T-helper 17 cell (primary cell): ENCODE results near the gene LYPLA2. TPM values are rescaled to one million over a fixed set of nuclear protein-coding genes. Genes with fewer than 3 reads are reported as not detected.

ENCODE experiments used
- ATAC-seq: fragments of 150-1000 bp; cut with Tn5 transposase; 2 replicates; pipeline ENCODE4 v1.10.0; 2021; ENCODE audit warnings: mild to moderate bottlenecking, moderate library complexity
- DNase-seq, 3 donors: peaks; one replicate each; pipeline versions ENCODE4 v3.0.0 to v3.0.0-alpha.2; 2020 to 2021
- H3K9me3 ChIP-seq: one replicate; pipeline ENCODE4 v1.7.0; 2013; ENCODE audit warnings: low read length, mild to moderate bottlenecking; ENCODE audit not compliant: control insufficient read depth, poor library complexity, severe bottlenecking
- H3K27ac Mint-ChIP-seq: one replicate; pipeline ENCODE4 v1.8.0; 2022; ENCODE audit warnings: mild to moderate bottlenecking, moderate library complexity, mixed read lengths
- H3K27me3 Mint-ChIP-seq: one replicate; pipeline ENCODE4 v1.8.0; 2022; ENCODE audit warnings: mixed read lengths
- H3K36me3 Mint-ChIP-seq: one replicate; pipeline ENCODE4 v1.8.0; 2022; ENCODE audit warnings: low read depth, mixed read lengths
- H3K4me1 Mint-ChIP-seq: one replicate; pipeline ENCODE4 v1.8.0; 2022; ENCODE audit warnings: mild to moderate bottlenecking, mixed read lengths
- H3K4me3 Mint-ChIP-seq: one replicate; pipeline ENCODE4 v1.8.0; 2022; ENCODE audit warnings: mild to moderate bottlenecking, moderate library complexity, mixed read lengths
- total RNA-seq, 4 donors: library from RNA in 2 of 4; stranded (reverse) in 2 of 4; gene quantifications; one replicate each; pipeline ENCODE4 v1.2.3 and lab custom pipeline; 2022 to 2026

LYPLA2 gene
- total RNA-seq (10 to 100 TPM; 52.1 to 57.1 TPM), total RNA-seq (lab: John Stamatoyannopoulos, UW) (35.2 to 55.0 reads per million in 2 donors)

DNA sequence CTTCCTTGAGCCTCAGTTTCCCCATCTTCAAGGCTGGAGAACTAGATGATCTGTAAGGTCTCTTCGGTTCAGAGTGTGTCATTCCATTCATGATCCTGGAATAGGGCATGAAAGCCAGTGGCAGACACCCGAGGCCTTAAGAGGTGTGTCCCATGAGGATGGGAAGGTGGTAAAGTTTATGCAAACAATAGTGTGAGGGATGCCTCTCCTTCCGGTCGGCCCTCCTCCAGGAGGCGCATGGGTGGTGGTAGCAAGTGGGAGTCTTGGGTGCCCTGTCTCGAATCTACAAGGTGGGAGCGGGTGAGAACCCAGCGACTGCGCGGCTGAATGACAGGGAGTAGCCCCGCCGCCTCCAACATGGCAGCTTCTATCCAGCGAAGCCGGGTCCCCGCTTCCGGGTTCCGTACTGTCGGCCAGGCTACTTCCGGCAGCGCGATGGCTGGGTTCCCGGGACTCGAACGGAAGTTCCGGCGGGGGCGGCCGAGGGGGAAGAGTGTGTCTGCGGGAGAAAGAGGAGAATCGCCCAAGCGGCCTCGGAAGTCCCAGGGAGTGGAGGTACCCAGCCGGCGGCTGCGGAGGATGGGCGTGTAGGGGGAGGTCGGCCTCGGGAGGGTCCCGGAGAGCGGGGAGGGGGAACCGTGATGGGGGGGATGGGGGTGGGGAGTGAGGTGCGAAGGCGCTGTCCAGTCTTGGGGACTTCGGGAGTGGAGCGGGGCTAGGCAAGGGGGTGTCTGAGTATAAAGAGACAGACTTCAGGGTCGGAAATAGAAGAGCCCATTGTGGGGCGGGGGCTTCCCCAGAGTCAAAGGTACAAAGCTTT, at the start of gene LYPLA2:
Gene LYPLA2 (plus strand): TSS at position 450 of the 820 bp plus-strand sequence. CDS start 1,538 bp downstream, outside the sequence.
- Mint-ChIP-seq H3K4me1 (peaks cover 28% of the 10 kb centered on the region), H3K27ac (peak within 1 kb of the TSS; percentile 97), H3K27me3 (no peaks in the 10 kb centered on the region), H3K36me3 (peaks cover 9% of the 10 kb centered on the region), H3K4me3 (peak within 1 kb of the TSS; percentile 99)
- H3K9me3 ChIP-seq: no peaks in the 10 kb centered on the region
- peak; percentile 86 for ATAC-seq
- DNase-seq: peak; percentile 68 to 78 (median 75)

DNA sequence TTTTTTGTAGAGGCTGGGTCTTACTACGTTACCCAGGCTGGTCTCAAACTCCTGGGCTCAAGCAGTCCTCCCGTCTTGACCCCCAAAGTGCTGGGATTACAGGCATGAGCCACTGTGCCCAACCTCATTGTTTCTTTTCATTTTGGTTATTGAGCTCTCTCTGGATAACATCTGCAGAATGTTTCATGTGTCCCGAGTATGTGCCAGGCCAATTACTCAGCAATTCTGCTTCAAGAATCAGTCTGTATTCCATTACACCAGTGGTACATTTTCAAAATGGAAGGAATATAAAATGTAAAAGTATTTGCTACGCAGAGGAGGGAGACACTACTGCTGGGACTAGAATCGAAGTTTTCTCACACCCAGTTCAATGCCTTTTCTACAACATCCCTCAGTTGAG, 49.3 kb upstream of the LYPLA2 start:
- Mint-ChIP-seq H3K4me1 (peaks cover 29% of the 10 kb centered on the region), H3K27me3 (no peaks in the 10 kb centered on the region), H3K4me3 (no peak overlapping the region), H3K27ac (peak overlapping the region; percentile 88), H3K36me3 (no peaks in the 10 kb centered on the region)
- ATAC-seq (no peak), DNase-seq (no peak)
- H3K9me3 ChIP-seq: no peaks in the 10 kb centered on the region

DNA sequence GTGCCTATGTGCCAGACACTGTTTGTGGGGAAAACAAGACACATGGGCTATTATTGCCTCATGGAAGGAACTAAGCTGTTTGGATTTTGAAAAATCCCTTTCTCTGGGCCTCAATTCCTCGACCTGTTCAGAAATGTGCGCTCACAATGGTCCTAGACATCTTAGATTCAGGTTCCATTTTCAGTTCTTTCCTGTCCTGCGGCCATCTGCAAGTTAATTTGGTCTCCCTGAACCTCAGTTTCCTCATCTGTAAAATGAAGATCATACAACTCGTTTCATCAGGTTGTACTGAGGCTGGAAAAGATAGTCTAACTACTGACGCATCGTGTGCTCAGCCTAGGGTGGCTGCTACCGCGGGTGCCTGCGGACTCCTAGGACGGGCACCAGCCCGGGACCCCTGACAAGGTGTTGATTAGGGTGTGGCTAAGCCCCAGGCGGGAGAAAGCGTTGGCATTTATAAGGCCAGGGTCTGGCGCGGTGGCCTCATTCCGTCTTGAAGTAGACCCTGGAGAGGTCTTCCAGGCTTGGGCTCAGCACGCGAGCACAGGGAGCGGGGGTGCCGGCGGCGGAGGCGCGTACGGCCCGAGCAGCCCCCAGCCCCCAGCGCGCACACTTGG, 48.2 kb upstream of the LYPLA2 start:
- Mint-ChIP-seq H3K36me3 (no peaks in the 10 kb centered on the region), H3K4me1 (peaks cover 41% of the 10 kb centered on the region), H3K4me3 (peak overlapping the region; percentile 92), H3K27ac (peak overlapping the region; percentile 88), H3K27me3 (no peaks in the 10 kb centered on the region)
- no peaks in the 10 kb centered on the region for H3K9me3 ChIP-seq
- DNase-seq (peak in 1 of 3 donors; percentile 9), ATAC-seq (peak; percentile 44)

GRCh38 chr1:23743287-23744152, 47.4 kb upstream of the LYPLA2 start, which contains the start of gene ELOA:
TSS of gene ELOA (plus strand) at chr1:23743471. CDS start at chr1:23743504, 33 bp downstream.
- H3K4me1 Mint-ChIP-seq: peaks cover 48% of the 10 kb centered on the region
- ATAC-seq (peak; percentile 95), DNase-seq (peak; percentile 68 to 71 (median 69))
- H3K27ac Mint-ChIP-seq: peak within 1 kb of the TSS; percentile 91
- peak within 1 kb of the TSS; percentile 92 for H3K4me3 Mint-ChIP-seq
- no peaks in the 10 kb centered on the region for H3K36me3 Mint-ChIP-seq
- H3K9me3 ChIP-seq: no peaks in the 10 kb centered on the region
- no peaks in the 10 kb centered on the region for H3K27me3 Mint-ChIP-seq

DNA sequence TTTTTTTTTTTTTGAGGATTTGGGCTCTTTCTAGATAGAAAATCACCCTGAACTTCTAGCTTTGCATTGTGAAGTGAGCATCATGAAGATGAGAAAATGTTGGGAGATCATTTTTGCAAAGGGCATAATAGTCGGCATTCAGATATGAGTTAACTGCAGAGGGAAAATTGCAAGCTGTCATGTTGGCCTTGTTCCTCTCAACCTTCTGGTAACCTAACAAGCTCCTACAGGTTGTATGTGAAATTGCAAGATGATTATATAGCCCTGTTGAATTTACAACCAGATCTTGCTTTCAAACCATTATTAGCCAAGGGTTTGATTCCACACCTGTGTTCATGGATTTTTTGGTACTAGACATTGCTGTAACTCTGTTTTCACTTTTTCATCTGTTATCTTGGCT, 45.4 kb upstream of the LYPLA2 start:
- H3K9me3 ChIP-seq: no peaks in the 10 kb centered on the region
- Mint-ChIP-seq H3K4me3 (peak overlapping the region; percentile 63), H3K36me3 (no peaks in the 10 kb centered on the region), H3K27ac (peak overlapping the region; percentile 91), H3K27me3 (no peaks in the 10 kb centered on the region), H3K4me1 (peaks cover 50% of the 10 kb centered on the region)
- DNase-seq (no peak), ATAC-seq (peak; percentile 22)

DNA sequence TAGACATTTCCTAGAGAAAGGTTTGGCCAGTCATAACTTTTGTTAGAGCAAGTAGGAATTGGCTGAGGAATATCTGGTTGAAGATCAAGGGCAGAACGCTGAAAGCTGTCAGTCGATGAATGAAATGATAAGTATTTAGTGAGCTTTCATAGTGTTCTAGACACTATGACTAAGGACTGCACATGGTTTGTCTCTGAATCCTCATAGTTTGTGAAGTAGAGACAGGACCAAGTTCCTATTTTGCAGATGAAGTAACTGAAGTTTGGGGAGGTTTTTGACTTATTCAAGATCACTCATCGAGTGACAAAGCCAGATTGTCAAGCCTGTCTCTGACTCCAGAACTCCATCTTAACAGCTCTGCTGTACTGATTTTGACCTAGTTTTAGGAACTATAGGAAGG, 42.9 kb upstream of the LYPLA2 start:
- peaks cover 45% of the 10 kb centered on the region for H3K4me1 Mint-ChIP-seq

DNA sequence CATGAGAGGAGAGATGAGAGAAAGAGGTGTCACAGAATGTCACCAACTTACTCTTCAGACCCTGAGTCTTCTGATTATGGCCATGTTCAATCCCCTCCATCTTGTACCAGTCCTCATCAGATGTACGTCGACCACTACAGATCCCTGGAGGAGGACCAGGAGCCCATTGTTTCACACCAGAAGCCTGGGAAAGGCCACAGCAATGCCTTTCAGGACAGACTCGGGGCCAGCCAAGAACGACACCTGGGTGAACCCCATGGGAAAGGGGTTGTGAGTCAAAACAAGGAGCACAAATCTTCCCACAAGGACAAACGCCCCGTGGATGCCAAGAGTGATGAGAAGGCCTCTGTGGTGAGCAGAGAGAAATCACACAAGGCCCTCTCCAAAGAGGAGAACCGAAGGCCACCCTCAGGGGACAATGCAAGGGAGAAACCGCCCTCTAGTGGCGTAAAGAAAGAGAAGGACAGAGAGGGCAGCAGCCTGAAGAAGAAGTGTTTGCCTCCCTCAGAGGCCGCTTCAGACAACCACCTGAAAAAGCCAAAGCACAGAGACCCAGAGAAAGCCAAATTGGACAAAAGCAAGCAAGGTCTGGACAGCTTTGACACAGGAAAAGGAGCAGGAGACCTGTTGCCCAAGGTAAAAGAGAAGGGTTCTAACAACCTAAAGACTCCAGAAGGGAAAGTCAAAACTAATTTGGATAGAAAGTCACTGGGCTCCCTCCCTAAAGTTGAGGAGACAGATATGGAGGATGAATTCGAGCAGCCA, 39.7 kb upstream of the LYPLA2 start:
- H3K4me1 Mint-ChIP-seq: peaks cover 29% of the 10 kb centered on the region

More for the DNA sequence above, 42.9 kb upstream of the LYPLA2 start:
- no peak for DNase-seq
- H3K36me3 Mint-ChIP-seq: peaks cover 6% of the 10 kb centered on the region
- peak overlapping the region; percentile 9 for H3K4me3 Mint-ChIP-seq
- peak overlapping the region; percentile 53 for H3K27ac Mint-ChIP-seq
- ATAC-seq: no peak
- no peaks in the 10 kb centered on the region for H3K27me3 Mint-ChIP-seq
- no peaks in the 10 kb centered on the region for H3K9me3 ChIP-seq

GRCh38 chr1:23751815-23752200, 39.1 kb upstream of the LYPLA2 start:
- no peaks in the 10 kb centered on the region for H3K27me3 Mint-ChIP-seq
- no peaks in the 10 kb centered on the region for H3K9me3 ChIP-seq
- H3K4me1 Mint-ChIP-seq: peaks cover 25% of the 10 kb centered on the region
- H3K36me3 Mint-ChIP-seq: peaks cover 6% of the 10 kb centered on the region
- no peak overlapping the region for H3K4me3 Mint-ChIP-seq
- DNase-seq (no peak), ATAC-seq (no peak)
- no peak overlapping the region for H3K27ac Mint-ChIP-seq

More for the DNA sequence above, 39.7 kb upstream of the LYPLA2 start:
- H3K27ac Mint-ChIP-seq: peak overlapping the region; percentile 49
- DNase-seq (peak in 1 of 3 donors; percentile 20), ATAC-seq (peak; percentile 68)
- H3K4me3 Mint-ChIP-seq: no peak overlapping the region
- no peaks in the 10 kb centered on the region for H3K9me3 ChIP-seq
- H3K36me3 Mint-ChIP-seq: peaks cover 6% of the 10 kb centered on the region
- H3K27me3 Mint-ChIP-seq: no peaks in the 10 kb centered on the region

DNA sequence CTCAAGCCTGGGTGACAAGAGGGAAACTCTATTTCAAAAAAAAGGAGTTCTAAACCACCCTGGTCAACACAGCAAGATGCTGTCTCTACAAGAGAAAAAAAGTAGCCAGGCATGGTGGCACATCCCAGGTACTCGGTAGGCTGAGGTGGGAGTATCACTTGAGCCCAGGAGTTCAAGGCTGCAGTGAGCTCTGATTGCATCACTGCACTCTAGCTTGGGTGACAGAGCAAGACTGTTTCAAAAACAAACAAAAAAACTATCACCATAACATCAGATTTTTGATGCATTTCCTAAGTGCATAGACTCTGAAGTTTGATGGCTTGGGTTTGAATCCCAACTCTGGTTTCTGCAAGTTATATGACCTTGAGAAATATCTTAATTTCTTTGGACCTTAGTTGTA, 38.0 kb upstream of the LYPLA2 start:
- H3K4me3 Mint-ChIP-seq: no peak overlapping the region
- no peak for DNase-seq
- peaks cover 14% of the 10 kb centered on the region for H3K4me1 Mint-ChIP-seq
- H3K36me3 Mint-ChIP-seq: peaks cover 6% of the 10 kb centered on the region
- no peaks in the 10 kb centered on the region for H3K9me3 ChIP-seq
- no peaks in the 10 kb centered on the region for H3K27me3 Mint-ChIP-seq
- no peak for ATAC-seq
- H3K27ac Mint-ChIP-seq: no peak overlapping the region

DNA sequence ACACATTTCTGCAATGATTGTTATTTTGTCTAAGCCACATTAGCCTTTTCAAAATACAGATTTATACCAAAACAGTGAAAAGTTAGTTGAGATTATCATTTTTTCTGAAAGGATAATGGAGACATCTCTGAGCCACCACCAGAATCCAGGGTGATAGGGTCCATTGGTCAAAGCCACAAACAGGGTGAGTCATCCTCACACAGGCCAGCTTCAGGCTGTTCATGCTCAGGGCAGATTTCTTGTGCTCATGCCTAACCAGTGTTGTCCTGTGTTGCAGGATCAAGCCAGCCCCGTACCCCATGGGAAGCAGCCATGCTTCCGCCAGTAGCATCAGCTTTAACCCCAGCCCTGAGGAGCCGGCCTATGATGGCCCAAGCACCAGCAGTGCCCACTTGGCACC, 34.3 kb upstream of the LYPLA2 start:
- H3K36me3 Mint-ChIP-seq: peaks cover 4% of the 10 kb centered on the region
- DNase-seq: no peak
- peak overlapping the region; percentile 37 for H3K27ac Mint-ChIP-seq

DNA sequence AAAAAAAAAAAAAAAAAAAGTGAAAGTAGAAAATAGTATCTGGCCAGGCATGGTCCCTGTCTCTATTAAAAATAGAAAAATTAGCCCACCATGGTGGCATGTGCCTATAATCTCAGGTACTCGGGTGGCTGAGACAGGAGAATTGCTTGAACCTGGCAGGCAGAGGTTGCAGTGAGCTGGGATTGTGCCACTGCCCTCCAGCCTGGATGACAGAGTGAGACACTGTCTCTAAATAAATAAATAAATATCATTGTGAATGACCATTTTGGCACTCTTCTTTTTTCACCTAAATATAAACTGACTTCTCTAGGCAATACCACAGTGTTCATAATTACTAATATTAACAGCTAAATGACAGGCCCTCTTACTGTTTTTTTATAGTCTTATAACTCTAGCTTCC, 33.1 kb upstream of the LYPLA2 start:
- DNase-seq (no peak), ATAC-seq (no peak)
- Mint-ChIP-seq H3K27me3 (no peaks in the 10 kb centered on the region), H3K4me1 (peaks cover 4% of the 10 kb centered on the region), H3K36me3 (peaks cover 4% of the 10 kb centered on the region), H3K27ac (no peak overlapping the region), H3K4me3 (no peak overlapping the region)
- no peaks in the 10 kb centered on the region for H3K9me3 ChIP-seq

More for the DNA sequence above, 34.3 kb upstream of the LYPLA2 start:
- no peak for ATAC-seq
- Mint-ChIP-seq H3K4me1 (peaks cover 4% of the 10 kb centered on the region), H3K4me3 (no peak overlapping the region), H3K27me3 (no peaks in the 10 kb centered on the region)
- H3K9me3 ChIP-seq: no peaks in the 10 kb centered on the region

DNA sequence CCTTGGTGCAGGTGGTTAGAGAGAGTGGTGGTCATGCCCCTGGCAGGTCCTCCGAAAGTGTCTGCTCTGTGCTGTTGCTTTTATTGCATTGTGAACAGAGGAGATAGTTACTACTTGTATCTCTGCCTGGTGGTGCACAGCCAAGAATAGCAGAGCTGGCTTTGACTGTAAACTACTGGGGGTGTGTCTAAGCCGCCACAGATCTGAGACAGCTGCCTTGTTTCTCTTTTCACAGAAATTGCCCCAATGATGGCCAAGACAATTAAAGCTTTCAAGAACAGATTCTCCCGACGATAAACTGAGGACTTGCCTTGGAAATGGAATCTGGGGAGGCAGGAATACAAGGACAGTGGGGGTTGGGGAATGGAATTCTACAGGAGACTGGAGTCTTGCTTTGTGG, 31.7 kb upstream of the LYPLA2 start:
- DNase-seq (no peak), ATAC-seq (no peak)
- H3K4me3 Mint-ChIP-seq: no peak overlapping the region
- H3K36me3 Mint-ChIP-seq: peaks cover 4% of the 10 kb centered on the region
- no peak overlapping the region for H3K27ac Mint-ChIP-seq
- H3K4me1 Mint-ChIP-seq: peaks cover 6% of the 10 kb centered on the region
- H3K27me3 Mint-ChIP-seq: no peaks in the 10 kb centered on the region
- no peaks in the 10 kb centered on the region for H3K9me3 ChIP-seq
